ENCODE results near the gene FCGR3A. TPM values are rescaled to one million over a fixed set of nuclear protein-coding genes. Genes with fewer than 3 reads are reported as not detected.

The FCGR3A gene
- total RNA-seq, 1 experiment from 2014 or later: not detected

- no peak for TF ChIP-seq EZH2 (IDR thresholded peaks at IDR 0.05; ENCODE audit: low read depth)
- TF ChIP-seq CTCF (conservative IDR thresholded peaks at IDR 0.05): no peak
- Histone ChIP-seq H3F3A (ENCODE audit: insufficient read depth, low read depth) (peaks cover 4% of the 10 kb centered on the region; the same call in 1 of the 2 replicates), H2AFZ (no peak overlapping the region; the same call in 1 of the 2 replicates), H3K9me2 (ENCODE audit: insufficient read depth) (no peaks in the 10 kb centered on the region), H3K79me2 (ENCODE audit: low read depth) (no peaks in the 10 kb centered on the region), H3K4me1 (replicated peaks; ENCODE audit: insufficient read depth) (peaks cover 6% of the 10 kb centered on the region), H3K4me2 (no peak overlapping the region), H3K36me3 (ENCODE audit: low read depth) (no peaks in the 10 kb centered on the region), H3K9me3 (ENCODE audit: insufficient read depth, low read depth) (no peaks in the 10 kb centered on the region), H4K20me1 (ENCODE audit: insufficient read depth) (no peaks in the 10 kb centered on the region), H3K27ac (no peak overlapping the region), H3K4me3 (no peak overlapping the region), H3K27me3 (ENCODE audit: insufficient read depth, low read depth) (no peaks in the 10 kb centered on the region; the same call in 1 of the 2 replicates)
- ChIA-PET CTCF (no interaction called here), POLR2A (ENCODE audit: unreplicated experiment) (no interaction called here)
- BruUV-seq (replicated peaks): no TSS peak
- intact Hi-C loops (cut with micrococcal nuclease; ENCODE audit: unreplicated experiment): no loop called here
- DNase-seq: no peak
These were observed 47.4 kb downstream of the FCGR3A start for GRCh38 chr1:161502181-161502580.

- Histone ChIP-seq H3K27ac (no peak overlapping the region), H3K79me2 (ENCODE audit: low read depth) (no peaks in the 10 kb centered on the region), H3K4me3 (no peak overlapping the region), H3K4me1 (replicated peaks; ENCODE audit: insufficient read depth) (no peaks in the 10 kb centered on the region), H4K20me1 (ENCODE audit: insufficient read depth) (no peaks in the 10 kb centered on the region), H3K36me3 (ENCODE audit: low read depth) (no peaks in the 10 kb centered on the region), H3K4me2 (no peak overlapping the region), H2AFZ (no peak overlapping the region), H3K27me3 (ENCODE audit: insufficient read depth, low read depth) (no peaks in the 10 kb centered on the region; the same call in 1 of the 2 replicates), H3F3A (ENCODE audit: insufficient read depth, low read depth) (peaks cover 4% of the 10 kb centered on the region; the same call in 1 of the 2 replicates), H3K9me3 (ENCODE audit: insufficient read depth, low read depth) (no peaks in the 10 kb centered on the region), H3K9me2 (ENCODE audit: insufficient read depth) (no peaks in the 10 kb centered on the region)
- ChIA-PET CTCF (no interaction called here), POLR2A (ENCODE audit: unreplicated experiment) (no interaction called here)
- DNase-seq: no peak
- BruUV-seq (replicated peaks): no TSS peak
- no peak for TF ChIP-seq CTCF (conservative IDR thresholded peaks at IDR 0.05)
- TF ChIP-seq EZH2 (IDR thresholded peaks at IDR 0.05; ENCODE audit: low read depth): no peak
- intact Hi-C loops (cut with micrococcal nuclease; ENCODE audit: unreplicated experiment): no loop called here
These were observed 48.4 kb downstream of the FCGR3A start for GRCh38 chr1:161501234-161501633.

- no peak overlapping the region for H2AFZ ChIP-seq
- no TSS peak for BruUV-seq (replicated peaks)
- ChIA-PET CTCF (interaction anchor here (0.6 kb wide), 1 partner anchor 14 kb away, joined by 3 read pairs; no protein-coding TSS in a partner anchor), POLR2A (ENCODE audit: unreplicated experiment) (no interaction called here)
- no peaks in the 10 kb centered on the region for H3K9me2 ChIP-seq (ENCODE audit: insufficient read depth)
- no peaks in the 10 kb centered on the region for H3K4me1 ChIP-seq (replicated peaks; ENCODE audit: insufficient read depth)
- H3K9me3 ChIP-seq (ENCODE audit: insufficient read depth, low read depth): no peaks in the 10 kb centered on the region
- H3F3A ChIP-seq (ENCODE audit: insufficient read depth, low read depth): peaks cover 4% of the 10 kb centered on the region; the same call in 1 of the 2 replicates
- TF ChIP-seq CTCF (conservative IDR thresholded peaks at IDR 0.05): no peak
- TF ChIP-seq EZH2 (IDR thresholded peaks at IDR 0.05; ENCODE audit: low read depth): no peak
- no peaks in the 10 kb centered on the region; the same call in 1 of the 2 replicates for H3K27me3 ChIP-seq (ENCODE audit: insufficient read depth, low read depth)
- H3K79me2 ChIP-seq (ENCODE audit: low read depth): no peaks in the 10 kb centered on the region
- no peaks in the 10 kb centered on the region for H3K36me3 ChIP-seq (ENCODE audit: low read depth)
- H3K27ac ChIP-seq: no peak overlapping the region
- no peak overlapping the region for H3K4me3 ChIP-seq
- intact Hi-C loops (cut with micrococcal nuclease; ENCODE audit: unreplicated experiment): no loop called here
- no peak for DNase-seq
- H3K4me2 ChIP-seq: no peak overlapping the region
- H4K20me1 ChIP-seq (ENCODE audit: insufficient read depth): no peaks in the 10 kb centered on the region
These were observed 50.2 kb downstream of the FCGR3A start for GRCh38 chr1:161499099-161500039.

Data from PC-9 (cell line).